HPDE6-E6E7 (cell line): ENCODE data around the gene CMSS1.

ENCODE experiments used
- DNase-seq: peaks from one replicate; pipeline ENCODE4 v3.0.0; 2011; ENCODE audit warnings: missing footprints; ENCODE audit errors: extremely low spot score

CMSS1 gene

GRCh38 chr3:100140976-100141375, 323.3 kb downstream of the CMSS1 start:
- DNase-seq, result no peak

- DNase-seq, result no peak
Measured at GRCh38 chr3:100141586-100141985, 323.9 kb downstream of the CMSS1 start.

GRCh38 chr3:100144255-100144866, 326.7 kb downstream of the CMSS1 start:
- DNase-seq, result no peak

- DNase-seq, result no peak
Measured at GRCh38 chr3:100149130-100149529, 331.5 kb downstream of the CMSS1 start.

GRCh38 chr3:100149713-100150415, 332.2 kb downstream of the CMSS1 start:
- no peak for DNase-seq

- no peak for DNase-seq
Measured at GRCh38 chr3:100150473-100150872, 332.8 kb downstream of the CMSS1 start.

GRCh38 chr3:100151024-100151707, 333.5 kb downstream of the CMSS1 start:
- DNase-seq, result no peak

GRCh38 chr3:100154171-100154570, 336.5 kb downstream of the CMSS1 start:
- DNase-seq, result no peak

GRCh38 chr3:100155128-100155527, 337.5 kb downstream of the CMSS1 start:
- DNase-seq, result no peak

- DNase-seq, result no peak
Measured at GRCh38 chr3:100155590-100155989, 337.9 kb downstream of the CMSS1 start.

GRCh38 chr3:100157685-100158084, 340.0 kb downstream of the CMSS1 start:
- no peak for DNase-seq

- no peak for DNase-seq
Measured at GRCh38 chr3:100158918-100159330, 341.3 kb downstream of the CMSS1 start.

- no peak for DNase-seq
Measured at GRCh38 chr3:100159331-100160153, 341.9 kb downstream of the CMSS1 start.

GRCh38 chr3:100160521-100160920, 342.9 kb downstream of the CMSS1 start:
- no peak for DNase-seq

- no peak for DNase-seq
Measured at GRCh38 chr3:100163787-100164186, 346.1 kb downstream of the CMSS1 start.

- no peak for DNase-seq
Measured at GRCh38 chr3:100164743-100165142, 347.1 kb downstream of the CMSS1 start.

- no peak for DNase-seq
Measured at GRCh38 chr3:100165926-100166550, 348.4 kb downstream of the CMSS1 start.

GRCh38 chr3:100169201-100169920, 351.7 kb downstream of the CMSS1 start:
- DNase-seq, result no peak

GRCh38 chr3:100170486-100170885, 352.8 kb downstream of the CMSS1 start:
- no peak for DNase-seq

- DNase-seq, result no peak
Measured at GRCh38 chr3:100171211-100171914, 353.7 kb downstream of the CMSS1 start.
